Activated CD8-positive, alpha-beta T cell treated with anti-CD3 and anti-CD28 coated beads, Interleukin-2, amount 10 ng/mL, durations not matched to agents 7 days and 5 days (primary cell): ENCODE measurements around the gene PILRB. TPM values are rescaled to one million over a fixed set of nuclear protein-coding genes. Genes with fewer than 3 reads are reported as not detected.

Experiments used
- ATAC-seq: fragments of 150-1000 bp; cut with Tn5 transposase; one replicate; pipeline ENCODE4 v1.10.0; 2021; ENCODE audit warnings: moderate library complexity
- CTCF ChIA-PET: fragments of 350-600 bp; sonication (Branson Sonifier 250); formaldehyde crosslinking; loops from one replicate; lab custom pipeline; 2021; ENCODE audit warnings: antibody characterized with exemption; lab: Charles Lee
- POLR2A ChIA-PET: fragments of 350-600 bp; sonication (Branson Sonifier 250); formaldehyde crosslinking; loops from one replicate; lab custom pipeline; 2021; ENCODE audit warnings: antibody characterized with exemption; lab: Charles Lee
- DNase-seq: peaks from one replicate; pipeline ENCODE4 v3.0.0-alpha.2; 2020
- H3K27ac Mint-ChIP-seq: one replicate; pipeline ENCODE4 v1.8.0; 2021; ENCODE audit warnings: mild to moderate bottlenecking, mixed read lengths
- H3K27me3 Mint-ChIP-seq: one replicate; pipeline ENCODE4 v1.8.0; 2021; ENCODE audit warnings: low read depth, mixed read lengths
- H3K36me3 Mint-ChIP-seq: one replicate; pipeline ENCODE4 v1.8.0; 2021; ENCODE audit warnings: low read depth, mixed read lengths
- H3K4me1 Mint-ChIP-seq: one replicate; pipeline ENCODE4 v1.8.0; 2021; ENCODE audit warnings: low read depth, mixed read lengths
- H3K4me3 Mint-ChIP-seq: one replicate; pipeline ENCODE4 v1.8.0; 2021; ENCODE audit warnings: mild to moderate bottlenecking, mixed read lengths
- H3K9me3 Mint-ChIP-seq: one replicate; pipeline ENCODE4 v1.8.0; 2022; ENCODE audit warnings: mixed read lengths; ENCODE audit not compliant: insufficient read depth
- total RNA-seq, 2 experiments: library from RNA; stranded (reverse); gene quantifications; one replicate each; pipeline ENCODE4 v1.2.3, GENCODE V29; 2021

Gene PILRB
- total RNA-seq, 2 experiments from 2014 or later: 75.7 to 77.2 TPM

DNA sequence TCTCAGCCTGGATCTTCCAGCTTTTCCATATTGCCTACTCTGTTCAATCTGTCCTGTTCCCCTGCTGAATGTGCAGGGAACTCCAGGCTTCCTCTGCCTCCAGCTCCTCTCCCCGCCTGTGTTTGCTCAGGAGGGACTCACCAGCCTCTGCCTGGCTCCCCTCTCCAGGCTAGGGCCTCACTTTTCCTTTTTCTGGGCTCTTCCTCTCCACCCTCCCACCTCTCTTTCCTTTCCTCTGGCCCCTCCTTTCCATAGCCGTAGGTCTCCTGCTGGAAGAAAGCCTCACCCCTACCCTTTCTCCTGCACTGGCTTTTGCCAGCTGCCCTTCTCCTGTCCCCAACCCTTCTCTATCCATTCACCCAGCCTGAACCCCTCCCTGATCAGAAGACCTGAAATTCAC lies 40.3 kb downstream of the PILRB start:
- DNase-seq: no peak
- no peaks in the 10 kb centered on the region for H3K9me3 Mint-ChIP-seq
- ChIA-PET CTCF (interaction anchor here (0.6 to 1.3 kb wide), 2 partner anchors 9 to 176 kb away, joined by 3 to 5 read pairs; no protein-coding TSS in a partner anchor), POLR2A (interaction anchor here (0.5 kb wide), 1 partner anchor 843 kb away, joined by 3 read pairs; no protein-coding TSS in a partner anchor)
- ATAC-seq: no peak
- H3K27ac Mint-ChIP-seq: no peak overlapping the region
- H3K27me3 Mint-ChIP-seq: peaks cover 12% of the 10 kb centered on the region
- peaks cover 23% of the 10 kb centered on the region for H3K4me1 Mint-ChIP-seq
- no peaks in the 10 kb centered on the region for H3K36me3 Mint-ChIP-seq
- H3K4me3 Mint-ChIP-seq: no peak overlapping the region

DNA sequence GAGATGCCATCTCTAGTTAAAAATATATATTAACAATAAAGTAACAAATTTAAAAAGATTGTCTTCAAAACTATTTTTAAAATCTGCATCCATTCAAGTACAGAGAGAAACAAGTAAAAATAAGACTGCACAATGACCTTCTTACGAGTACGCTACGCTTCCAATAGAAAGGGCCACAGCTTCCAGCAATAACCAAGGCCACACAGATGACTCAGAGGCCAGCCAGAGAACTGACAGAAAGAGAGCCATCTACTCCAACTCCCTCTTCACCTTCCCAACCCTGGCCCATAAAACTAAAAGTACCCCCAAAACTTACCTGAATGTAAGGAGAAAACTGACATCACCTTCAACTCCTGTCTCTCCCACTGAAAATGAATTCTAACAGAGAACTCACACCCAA lies 42.1 kb downstream of the PILRB start:
- ATAC-seq (no peak), DNase-seq (no peak)
- Mint-ChIP-seq H3K27ac (no peak overlapping the region), H3K9me3 (no peaks in the 10 kb centered on the region), H3K4me1 (peaks cover 23% of the 10 kb centered on the region), H3K36me3 (no peaks in the 10 kb centered on the region), H3K4me3 (no peak overlapping the region), H3K27me3 (peaks cover 13% of the 10 kb centered on the region)
- ChIA-PET POLR2A (no interaction called here), CTCF (no interaction called here)

DNA sequence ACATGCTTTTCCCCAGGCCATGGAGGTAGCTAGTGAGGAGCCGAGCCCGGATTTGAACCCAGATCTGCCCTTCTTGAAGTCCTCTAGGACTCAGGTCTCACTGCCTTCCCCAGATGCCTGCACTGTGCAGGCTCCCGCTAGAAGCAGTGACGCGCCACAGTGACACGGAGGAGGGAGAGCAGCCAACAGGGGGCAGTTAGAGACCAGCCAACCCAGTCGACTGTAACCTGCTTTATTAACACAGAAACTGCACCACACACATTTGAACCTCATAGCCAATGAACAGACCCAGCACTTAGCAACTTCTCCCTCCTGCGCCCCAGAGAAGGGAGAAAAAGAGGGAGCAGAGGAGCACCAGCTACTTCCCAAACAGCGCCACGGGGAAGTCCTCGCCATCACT lies 42.7 kb downstream of the PILRB start:
- Mint-ChIP-seq H3K27me3 (peaks cover 12% of the 10 kb centered on the region), H3K36me3 (no peaks in the 10 kb centered on the region)

DNA sequence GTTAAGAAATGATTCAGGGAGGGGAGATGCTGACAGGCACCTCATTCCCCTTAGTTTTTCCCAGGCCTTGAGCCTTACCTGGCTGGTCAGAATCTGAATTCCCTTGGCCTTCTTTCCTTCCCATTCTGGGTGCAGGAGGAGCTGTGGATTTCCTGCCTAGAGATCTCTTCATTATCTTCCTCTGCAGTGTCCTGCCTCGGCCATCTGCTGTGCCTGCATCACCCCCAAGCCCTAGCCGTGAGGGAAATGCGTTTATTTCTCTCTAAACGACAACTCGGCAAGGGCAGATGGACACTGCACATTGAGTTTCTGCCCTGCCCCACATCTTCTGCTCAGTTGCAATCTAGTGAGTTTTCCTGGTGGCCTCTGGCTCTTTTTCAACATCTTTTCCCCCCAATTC lies 43.9 kb downstream of the PILRB start:
- no peaks in the 10 kb centered on the region for H3K9me3 Mint-ChIP-seq
- ChIA-PET POLR2A (interaction anchor here (0.7 kb wide), 1 partner anchor 35 kb away, joined by 3 read pairs; no protein-coding TSS in a partner anchor), CTCF (interaction anchor here (0.7 to 1.3 kb wide), 2 partner anchors 55 to 151 kb away, joined by 3 read pairs; no protein-coding TSS in a partner anchor)
- H3K27ac Mint-ChIP-seq: no peak overlapping the region
- ATAC-seq (no peak), DNase-seq (no peak)
- peaks cover 16% of the 10 kb centered on the region for H3K4me1 Mint-ChIP-seq
- H3K36me3 Mint-ChIP-seq: no peaks in the 10 kb centered on the region
- no peak overlapping the region for H3K4me3 Mint-ChIP-seq
- H3K27me3 Mint-ChIP-seq: peaks cover 14% of the 10 kb centered on the region

More for the DNA sequence above, 42.7 kb downstream of the PILRB start:
- no peak overlapping the region for H3K4me3 Mint-ChIP-seq
- DNase-seq (peak; percentile 38), ATAC-seq (no peak)
- CTCF ChIA-PET: interaction anchor here (1.1 to 1.3 kb wide), 2 partner anchors 54 to 1399 kb away, joined by 3 read pairs; no protein-coding TSS in a partner anchor
- H3K4me1 Mint-ChIP-seq: peaks cover 21% of the 10 kb centered on the region
- H3K27ac Mint-ChIP-seq: no peak overlapping the region
- no peaks in the 10 kb centered on the region for H3K9me3 Mint-ChIP-seq
- POLR2A ChIA-PET: no interaction called here

DNA sequence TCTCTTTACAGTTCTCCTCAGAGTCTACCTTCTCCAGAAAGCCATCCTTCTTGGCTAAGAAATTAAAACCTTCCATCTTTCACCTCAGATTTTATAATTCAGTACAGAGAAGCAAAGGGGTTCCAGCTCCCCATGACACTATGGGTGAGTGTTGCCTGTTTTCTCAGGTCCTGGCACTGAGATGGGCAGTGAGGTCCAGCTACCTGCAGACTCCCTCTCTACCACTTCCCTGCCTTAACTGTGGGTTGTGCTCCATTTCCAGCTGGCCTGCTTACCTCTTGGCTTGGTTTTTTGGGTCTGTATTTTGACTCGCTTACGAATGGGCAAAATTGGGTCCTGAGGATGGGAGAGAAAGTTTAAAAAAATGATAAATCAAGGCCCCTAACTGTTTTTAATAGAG lies 44.3 kb downstream of the PILRB start:
- H3K36me3 Mint-ChIP-seq: no peaks in the 10 kb centered on the region
- ATAC-seq (no peak), DNase-seq (no peak)
- CTCF ChIA-PET: interaction anchor here (0.7 to 1.8 kb wide), 3 partner anchors 13 to 272 kb away, joined by 3 to 8 read pairs (median 4); no protein-coding TSS in a partner anchor
- H3K9me3 Mint-ChIP-seq: no peaks in the 10 kb centered on the region
- POLR2A ChIA-PET: interaction anchor here (0.7 kb wide), 2 partner anchors 14 to 35 kb away, joined by 3 read pairs; no protein-coding TSS in a partner anchor
- no peak overlapping the region for H3K27ac Mint-ChIP-seq
- peaks cover 11% of the 10 kb centered on the region for H3K4me1 Mint-ChIP-seq
- peaks cover 14% of the 10 kb centered on the region for H3K27me3 Mint-ChIP-seq
- no peak overlapping the region for H3K4me3 Mint-ChIP-seq

DNA sequence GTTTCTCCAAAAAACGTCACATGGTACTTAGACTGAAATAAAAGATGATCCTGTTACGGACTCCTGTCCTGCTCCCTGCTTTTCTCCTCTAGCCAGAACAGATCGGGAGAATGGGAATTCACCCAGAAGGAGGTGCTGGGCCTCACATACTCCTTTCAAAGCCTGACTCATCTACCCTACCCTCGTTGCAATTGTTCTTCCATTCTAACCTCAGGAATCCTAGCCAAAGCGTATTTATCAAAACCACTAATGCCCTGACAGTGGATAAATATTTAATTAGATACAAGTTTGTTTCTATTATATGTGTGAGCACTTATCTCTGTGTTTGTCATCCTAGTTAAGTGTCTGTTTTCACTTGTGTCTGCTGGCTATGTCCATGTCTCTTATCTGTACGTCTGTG lies 48.9 kb downstream of the PILRB start:
- peaks cover 3% of the 10 kb centered on the region for H3K4me1 Mint-ChIP-seq
- peaks cover 11% of the 10 kb centered on the region for H3K27me3 Mint-ChIP-seq
- no peak overlapping the region for H3K27ac Mint-ChIP-seq
- H3K4me3 Mint-ChIP-seq: no peak overlapping the region
- H3K36me3 Mint-ChIP-seq: no peaks in the 10 kb centered on the region
- ATAC-seq (no peak), DNase-seq (no peak)
- POLR2A ChIA-PET: interaction anchor here (0.9 to 1.3 kb wide), 3 partner anchors 22 to 221 kb away, joined by 3 to 5 read pairs (median 3); partner anchors contain the start of gene ZCWPW1
- no peaks in the 10 kb centered on the region for H3K9me3 Mint-ChIP-seq
- CTCF ChIA-PET: interaction anchor here (1.2 to 4.0 kb wide), 22 partner anchors 8 to 317 kb away, joined by 3 to 34 read pairs (median 7); partner anchors contain the start of genes MEPCE, MOSPD3, PILRA and ZCWPW1

DNA sequence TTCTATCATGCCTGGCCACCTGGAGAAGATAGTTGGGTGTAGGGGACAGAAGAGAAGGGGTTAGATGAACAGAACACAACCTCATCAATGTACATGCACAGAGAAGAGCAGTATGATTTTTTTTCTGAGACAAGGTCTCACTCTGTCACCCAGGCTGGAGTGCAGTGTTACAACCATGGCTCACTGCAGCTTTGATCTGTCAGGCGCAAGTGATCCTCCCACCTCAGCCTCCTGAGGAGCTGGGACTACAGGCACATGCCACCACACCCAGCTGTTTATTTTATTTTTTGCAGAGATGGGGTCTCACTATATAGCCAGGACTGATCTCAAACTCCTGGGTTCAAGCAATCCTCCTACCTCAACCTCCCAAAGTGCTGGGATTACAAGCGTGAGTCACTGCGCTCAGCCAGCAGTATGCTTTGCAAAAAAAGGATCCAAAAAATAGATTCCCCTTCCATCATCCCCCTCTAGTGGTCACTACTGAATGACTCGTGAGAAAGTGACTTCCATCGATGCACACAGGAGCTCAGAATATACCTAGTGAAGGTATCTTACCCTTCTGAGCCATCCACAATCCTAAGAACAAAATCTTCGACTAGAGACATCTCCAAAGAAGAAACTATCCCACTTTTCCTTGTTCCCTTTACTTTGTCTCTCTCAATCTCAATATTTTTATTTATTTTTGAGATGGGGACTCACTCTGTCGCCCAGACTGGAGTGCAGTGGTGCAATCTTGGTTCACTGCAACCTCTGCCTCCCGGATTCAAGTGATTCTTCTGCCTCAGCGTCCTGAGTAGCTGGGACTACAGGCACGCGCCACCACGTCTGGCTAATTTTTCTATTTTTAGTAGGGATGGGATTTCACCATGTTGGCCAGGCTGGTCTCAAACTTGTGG lies 49.6 kb downstream of the PILRB start:
- DNase-seq (peak; percentile 66), ATAC-seq (peak; percentile 92)
- Mint-ChIP-seq H3K4me1 (peaks cover 5% of the 10 kb centered on the region), H3K27me3 (peaks cover 12% of the 10 kb centered on the region), H3K36me3 (no peaks in the 10 kb centered on the region), H3K9me3 (no peaks in the 10 kb centered on the region), H3K4me3 (no peak overlapping the region), H3K27ac (no peak overlapping the region)
- CTCF ChIA-PET: interaction anchor here (0.6 to 4.0 kb wide), 33 partner anchors 8 to 318 kb away, joined by 3 to 34 read pairs (median 5); partner anchors contain the start of genes LAMTOR4, MEPCE, MOSPD3 and PILRA
- POLR2A ChIA-PET: interaction anchor here (0.9 to 1.3 kb wide), 3 partner anchors 21 to 222 kb away, joined by 3 to 5 read pairs (median 3); partner anchors contain the start of gene ZCWPW1

DNA sequence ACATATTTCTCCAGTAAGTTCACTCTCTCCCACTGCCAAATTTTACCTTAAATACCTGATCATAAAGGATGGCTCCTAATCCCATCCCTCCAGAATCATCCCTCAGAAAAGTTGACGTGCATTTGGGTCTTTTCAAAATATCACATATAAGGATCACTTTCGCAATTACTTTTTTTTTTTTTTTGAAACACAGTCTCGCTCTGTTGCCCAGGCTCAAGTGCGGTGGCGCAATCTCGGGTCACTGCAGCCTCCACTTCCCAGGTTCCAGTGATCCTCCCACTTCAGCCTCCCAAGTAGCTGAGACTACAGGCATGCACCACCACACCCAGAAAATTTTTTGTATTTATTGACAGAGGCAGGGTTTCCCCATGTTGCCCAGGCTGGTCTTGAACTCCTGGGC lies 53.2 kb downstream of the PILRB start:
- Mint-ChIP-seq H3K27ac (no peak overlapping the region), H3K9me3 (no peaks in the 10 kb centered on the region), H3K36me3 (no peaks in the 10 kb centered on the region), H3K4me1 (peaks cover 17% of the 10 kb centered on the region), H3K27me3 (peaks cover 6% of the 10 kb centered on the region), H3K4me3 (no peak overlapping the region)
- CTCF ChIA-PET: interaction anchor here (1.3 to 1.4 kb wide), 2 partner anchors 14 to 24 kb away, joined by 3 to 4 read pairs; no protein-coding TSS in a partner anchor
- DNase-seq (no peak), ATAC-seq (no peak)
- POLR2A ChIA-PET: no interaction called here

DNA sequence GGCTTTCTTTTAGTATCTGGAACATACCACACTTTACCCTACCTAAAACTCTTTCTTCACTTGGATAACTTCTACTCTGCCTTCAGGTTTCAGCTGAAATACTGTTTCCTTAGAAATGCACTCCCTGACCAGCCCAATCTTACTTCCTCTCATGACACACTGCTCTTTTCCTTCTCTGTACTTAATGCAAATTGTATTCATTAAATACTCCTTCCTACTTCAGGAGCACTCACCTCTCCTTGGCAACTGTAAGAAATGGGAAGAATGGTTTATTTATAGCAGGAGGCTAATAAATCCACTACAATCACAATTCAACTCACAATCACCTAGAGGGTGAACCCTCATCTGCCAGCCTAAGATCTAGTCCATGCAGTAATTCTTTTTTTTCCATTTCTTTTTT lies 55.4 kb downstream of the PILRB start:
- Mint-ChIP-seq H3K27me3 (peaks cover 4% of the 10 kb centered on the region), H3K36me3 (no peaks in the 10 kb centered on the region), H3K4me3 (no peak overlapping the region), H3K4me1 (peaks cover 14% of the 10 kb centered on the region), H3K9me3 (no peaks in the 10 kb centered on the region), H3K27ac (no peak overlapping the region)
- ATAC-seq (peak; percentile 39), DNase-seq (no peak)
- ChIA-PET CTCF (interaction anchor here (1.5 kb wide), 2 partner anchors 9 to 281 kb away, joined by 4 to 5 read pairs; no protein-coding TSS in a partner anchor), POLR2A (no interaction called here)

DNA sequence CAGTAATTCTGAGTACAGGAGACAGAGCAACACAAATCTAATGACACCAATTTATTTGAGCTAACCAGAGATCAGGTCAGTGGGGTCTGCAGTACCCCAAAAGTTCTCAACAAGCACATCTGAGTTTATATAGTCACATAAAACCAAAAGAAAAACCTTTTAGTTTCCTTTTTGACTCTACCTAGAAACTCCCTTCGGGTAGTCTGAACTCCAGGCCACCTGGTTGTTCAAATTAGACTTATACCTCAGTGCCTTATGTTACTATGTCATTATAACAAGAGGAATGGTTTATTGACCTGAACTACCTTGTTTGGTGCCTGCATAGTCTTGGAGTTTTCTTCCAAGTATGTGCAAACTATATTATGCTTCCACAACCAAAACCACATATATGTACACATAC lies 56.0 kb downstream of the PILRB start:
- no peaks in the 10 kb centered on the region for H3K36me3 Mint-ChIP-seq
- ATAC-seq: peak; percentile 36

DNA sequence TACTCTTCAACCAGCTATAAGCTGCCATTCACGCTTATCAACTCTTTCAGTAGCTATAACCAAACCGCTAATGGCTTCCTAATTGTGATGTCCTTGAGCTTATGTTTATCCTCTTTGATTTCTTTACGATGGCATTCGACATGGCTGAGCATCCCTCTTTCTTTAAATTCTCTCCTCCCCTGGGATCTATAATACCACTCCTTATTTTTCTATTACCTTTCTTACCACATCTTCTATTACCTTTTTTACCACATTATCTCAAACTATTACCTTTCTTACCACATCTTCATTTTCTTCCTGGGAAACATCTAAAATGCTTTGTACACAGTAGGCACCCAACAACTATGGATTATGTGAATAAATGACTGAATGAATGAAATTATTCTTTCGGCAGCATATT lies 57.5 kb downstream of the PILRB start:
- Mint-ChIP-seq H3K4me3 (no peak overlapping the region), H3K27me3 (peaks cover 7% of the 10 kb centered on the region), H3K9me3 (no peaks in the 10 kb centered on the region), H3K36me3 (no peaks in the 10 kb centered on the region), H3K4me1 (peaks cover 14% of the 10 kb centered on the region), H3K27ac (no peak overlapping the region)
- ATAC-seq (no peak), DNase-seq (no peak)
- POLR2A ChIA-PET: interaction anchor here (0.9 kb wide), 1 partner anchor 21 kb away, joined by 3 read pairs; no protein-coding TSS in a partner anchor
- CTCF ChIA-PET: interaction anchor here (2.6 kb wide), 2 partner anchors 9 to 12 kb away, joined by 8 to 12 read pairs; no protein-coding TSS in a partner anchor

More for the DNA sequence above, 56.0 kb downstream of the PILRB start:
- Mint-ChIP-seq H3K27me3 (peaks cover 4% of the 10 kb centered on the region), H3K9me3 (no peaks in the 10 kb centered on the region), H3K4me1 (peaks cover 14% of the 10 kb centered on the region), H3K27ac (no peak overlapping the region), H3K4me3 (no peak overlapping the region)
- POLR2A ChIA-PET: interaction anchor here (0.7 kb wide), 1 partner anchor 49 kb away, joined by 3 read pairs; no protein-coding TSS in a partner anchor
- DNase-seq: no peak
- CTCF ChIA-PET: interaction anchor here (1.5 to 2.6 kb wide), 3 partner anchors 9 to 281 kb away, joined by 4 to 8 read pairs (median 5); no protein-coding TSS in a partner anchor
